Measurements from ENCODE around the gene PYGB.

The PYGB gene

GRCh38 chr20:25275813-25276532 is 28.1 kb downstream of the PYGB start:
- H3K27me3 Mint-ChIP-seq = no peaks in the 10 kb centered on the region
- H3K4me3 Mint-ChIP-seq = no peak overlapping the region
- H3K27ac Mint-ChIP-seq = peak overlapping the region in 1 of 2 donors; percentile 90
- ATAC-seq (peak; percentile 24), DNase-seq (no peak)
- peaks cover 9% of the 10 kb centered on the region for H3K4me1 Mint-ChIP-seq
- no peaks in the 10 kb centered on the region for H3K9me3 Mint-ChIP-seq

GRCh38 chr20:25276533-25277050 is 28.7 kb downstream of the PYGB start:
- H3K9me3 Mint-ChIP-seq = no peaks in the 10 kb centered on the region
- no peak overlapping the region for H3K4me3 Mint-ChIP-seq
- no peaks in the 10 kb centered on the region for H3K27me3 Mint-ChIP-seq
- H3K27ac Mint-ChIP-seq = no peak overlapping the region
- DNase-seq (no peak), ATAC-seq (peak; percentile 44)
- H3K4me1 Mint-ChIP-seq = peaks cover 9% of the 10 kb centered on the region

GRCh38 chr20:25277051-25277801 is 29.3 kb downstream of the PYGB start:
- no peaks in the 10 kb centered on the region for H3K9me3 Mint-ChIP-seq

GRCh38 chr20:25277941-25278521 is 30.1 kb downstream of the PYGB start:
- Mint-ChIP-seq H3K9me3 (no peaks in the 10 kb centered on the region), H3K27ac (no peak overlapping the region), H3K4me1 (peaks cover 9% of the 10 kb centered on the region), H3K27me3 (no peaks in the 10 kb centered on the region), H3K4me3 (no peak overlapping the region)
- ATAC-seq = no peak
- no peak for DNase-seq

More at GRCh38 chr20:25277051-25277801, 29.3 kb downstream of the PYGB start:
- H3K27ac Mint-ChIP-seq = peak overlapping the region in 1 of 2 donors; percentile 14
- ATAC-seq (no peak), DNase-seq (no peak)
- H3K4me3 Mint-ChIP-seq = no peak overlapping the region
- H3K4me1 Mint-ChIP-seq = peaks cover 9% of the 10 kb centered on the region
- H3K27me3 Mint-ChIP-seq = no peaks in the 10 kb centered on the region

- Mint-ChIP-seq H3K27ac (no peak overlapping the region), H3K9me3 (no peaks in the 10 kb centered on the region), H3K27me3 (no peaks in the 10 kb centered on the region), H3K4me1 (peaks cover 9% of the 10 kb centered on the region), H3K4me3 (no peak overlapping the region)
- no peak for DNase-seq
- no peak for ATAC-seq
Measured at GRCh38 chr20:25278636-25279361, 30.9 kb downstream of the PYGB start.

GRCh38 chr20:25279403-25279802 is 31.5 kb downstream of the PYGB start:
- H3K9me3 Mint-ChIP-seq = no peaks in the 10 kb centered on the region
- DNase-seq (no peak), ATAC-seq (no peak)
- no peak overlapping the region for H3K27ac Mint-ChIP-seq
- H3K27me3 Mint-ChIP-seq = no peaks in the 10 kb centered on the region
- no peak overlapping the region for H3K4me3 Mint-ChIP-seq
- peaks cover 9% of the 10 kb centered on the region for H3K4me1 Mint-ChIP-seq

GRCh38 chr20:25280051-25280573 is 32.2 kb downstream of the PYGB start:
- peaks cover 8% of the 10 kb centered on the region for H3K4me1 Mint-ChIP-seq
- DNase-seq = no peak
- H3K27ac Mint-ChIP-seq = peak overlapping the region in 1 of 2 donors; percentile 34
- no peaks in the 10 kb centered on the region for H3K27me3 Mint-ChIP-seq
- H3K4me3 Mint-ChIP-seq = no peak overlapping the region
- no peak for ATAC-seq
- no peaks in the 10 kb centered on the region for H3K9me3 Mint-ChIP-seq

- ATAC-seq (no peak), DNase-seq (no peak)
- Mint-ChIP-seq H3K4me3 (no peak overlapping the region), H3K27ac (peak overlapping the region in 1 of 2 donors; percentile 34), H3K27me3 (no peaks in the 10 kb centered on the region), H3K4me1 (peaks cover under 1% of the 10 kb centered on the region), H3K9me3 (no peaks in the 10 kb centered on the region)
Measured at GRCh38 chr20:25280574-25281535, 33.0 kb downstream of the PYGB start.

GRCh38 chr20:25281541-25281991 is 33.7 kb downstream of the PYGB start:
- Mint-ChIP-seq H3K4me3 (no peak overlapping the region), H3K27ac (no peak overlapping the region), H3K27me3 (no peaks in the 10 kb centered on the region), H3K9me3 (no peaks in the 10 kb centered on the region), H3K4me1 (no peaks in the 10 kb centered on the region)
- DNase-seq = no peak
- no peak for ATAC-seq

GRCh38 chr20:25282034-25282781 is 34.3 kb downstream of the PYGB start:
- peak overlapping the region in 1 of 2 donors; percentile 48 for H3K27ac Mint-ChIP-seq
- ATAC-seq (no peak), DNase-seq (no peak)
- H3K4me3 Mint-ChIP-seq = no peak overlapping the region
- H3K4me1 Mint-ChIP-seq = no peaks in the 10 kb centered on the region
- no peaks in the 10 kb centered on the region for H3K9me3 Mint-ChIP-seq
- H3K27me3 Mint-ChIP-seq = no peaks in the 10 kb centered on the region

GRCh38 chr20:25282796-25283195 is 34.9 kb downstream of the PYGB start:
- Mint-ChIP-seq H3K4me3 (no peak overlapping the region), H3K9me3 (no peaks in the 10 kb centered on the region), H3K27ac (peak overlapping the region in 1 of 2 donors; percentile 48), H3K4me1 (no peaks in the 10 kb centered on the region), H3K27me3 (no peaks in the 10 kb centered on the region)
- ATAC-seq = no peak
- DNase-seq = no peak

- no peak overlapping the region for H3K4me3 Mint-ChIP-seq
- H3K27ac Mint-ChIP-seq = peak overlapping the region; percentile 5 to 62
- DNase-seq = no peak
- no peaks in the 10 kb centered on the region for H3K27me3 Mint-ChIP-seq
- ATAC-seq = no peak
- peaks cover 2% of the 10 kb centered on the region for H3K4me1 Mint-ChIP-seq
- H3K9me3 Mint-ChIP-seq = no peaks in the 10 kb centered on the region
Measured at GRCh38 chr20:25283221-25283951, 35.5 kb downstream of the PYGB start.

GRCh38 chr20:25284131-25284601 is 36.3 kb downstream of the PYGB start:
- Mint-ChIP-seq H3K4me1 (peaks cover 5% of the 10 kb centered on the region), H3K27me3 (no peaks in the 10 kb centered on the region), H3K4me3 (no peak overlapping the region), H3K9me3 (no peaks in the 10 kb centered on the region), H3K27ac (peak overlapping the region in 1 of 2 donors; percentile 5)
- no peak for DNase-seq
- no peak for ATAC-seq

Measured in stimulated activated naive CD8-positive, alpha-beta T cell treated with anti-CD3 and anti-CD28 coated beads, Interleukin-15, amount 100 ng/mL, for 72 hours (primary cell).